HG02943 (cell line): ENCODE results near the gene FUCA1.
"Not testable (repeated sequence)": the region's sequence is repeated elsewhere in the genome, so short reads cannot be mapped to it uniquely, and the experiment has no call there.

Experiments used
- ATAC-seq: cut with Tn5 transposase; IDR thresholded peaks from one replicate; pipeline ENCODE4 v1.9.1; 2021; ENCODE audit warnings: mild to moderate bottlenecking, low read depth, moderate library complexity; ENCODE audit not compliant: unreplicated experiment

The FUCA1 gene

DNA sequence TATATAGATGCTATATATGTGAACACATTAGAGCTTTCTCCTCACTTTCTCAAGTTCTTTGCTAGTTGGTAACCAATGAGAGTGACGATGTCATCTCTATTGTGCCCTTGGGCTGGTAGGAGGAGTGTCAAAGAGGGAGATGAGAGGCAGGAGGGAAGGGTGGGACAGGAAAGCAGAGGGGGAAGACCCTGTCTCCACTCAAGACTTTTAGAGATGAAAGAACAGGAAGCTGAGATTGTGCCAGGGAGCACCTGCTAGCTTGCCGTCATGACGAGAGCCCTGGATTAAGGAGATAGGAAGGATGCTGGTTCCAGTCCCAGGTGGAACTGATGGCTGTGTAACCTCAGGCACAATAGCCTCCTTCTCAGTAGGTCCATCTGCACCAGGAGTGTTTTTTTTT lies 28.4 kb upstream of the FUCA1 start:
- ATAC-seq = no peak

DNA sequence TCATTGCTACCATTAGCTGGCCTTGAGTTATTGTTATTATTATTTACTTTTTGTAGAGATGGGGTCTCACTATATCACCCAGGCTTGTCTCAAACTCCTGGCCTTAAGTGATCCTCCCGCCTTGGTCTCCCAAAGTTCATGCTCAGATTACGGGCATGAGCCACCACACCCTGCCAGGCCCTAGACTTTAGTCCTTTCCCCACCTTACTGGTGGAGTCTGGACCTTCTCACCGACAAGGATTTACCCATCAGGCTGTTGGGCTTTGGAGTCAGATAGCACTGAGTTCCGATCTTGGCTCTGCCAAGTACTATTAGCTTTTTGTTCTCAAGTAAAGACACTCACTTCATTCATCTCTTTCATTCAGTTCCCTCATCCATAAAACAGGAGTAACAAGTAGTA lies 27.9 kb upstream of the FUCA1 start:
- no peak for ATAC-seq

DNA sequence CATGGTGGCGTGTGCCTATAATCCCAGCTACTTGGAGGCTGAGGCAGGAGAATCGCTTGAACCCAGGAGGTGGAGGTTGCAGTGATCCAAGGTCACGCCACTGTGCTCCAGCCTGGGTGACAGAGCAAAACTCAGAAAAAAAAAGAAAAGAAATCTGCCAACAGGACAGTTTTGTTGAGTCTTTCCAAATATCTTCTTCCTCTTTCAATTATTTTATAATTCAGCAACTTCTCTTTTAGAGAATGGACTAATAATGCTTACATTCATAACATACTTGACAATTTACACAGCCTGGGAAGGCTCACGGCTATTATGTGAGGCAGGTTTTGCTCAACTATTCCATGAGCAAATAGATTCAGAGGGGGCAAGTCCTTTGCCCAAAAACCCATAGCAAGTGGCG lies 27.0 kb upstream of the FUCA1 start:
- ATAC-seq = no peak

DNA sequence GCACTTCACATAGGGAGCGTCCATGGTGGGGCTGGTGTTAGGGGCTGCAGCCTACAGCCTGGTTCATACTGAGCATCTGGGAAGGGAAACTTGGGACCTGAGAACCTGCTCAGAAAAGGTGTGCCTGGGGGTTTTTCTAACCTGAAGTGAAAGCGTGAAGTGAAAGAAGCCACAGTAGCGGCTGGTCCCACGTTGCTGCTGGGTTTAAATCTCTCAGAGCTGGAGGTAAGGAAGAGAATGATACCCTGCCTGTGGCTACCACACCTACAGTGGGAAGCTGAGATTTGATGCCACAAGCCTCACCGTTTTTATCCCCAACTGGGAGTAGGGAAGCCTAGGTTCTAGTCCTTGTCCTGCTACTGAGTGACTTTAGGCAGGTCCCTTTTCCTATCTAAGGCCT lies 21.0 kb upstream of the FUCA1 start:
- ATAC-seq = no peak

DNA sequence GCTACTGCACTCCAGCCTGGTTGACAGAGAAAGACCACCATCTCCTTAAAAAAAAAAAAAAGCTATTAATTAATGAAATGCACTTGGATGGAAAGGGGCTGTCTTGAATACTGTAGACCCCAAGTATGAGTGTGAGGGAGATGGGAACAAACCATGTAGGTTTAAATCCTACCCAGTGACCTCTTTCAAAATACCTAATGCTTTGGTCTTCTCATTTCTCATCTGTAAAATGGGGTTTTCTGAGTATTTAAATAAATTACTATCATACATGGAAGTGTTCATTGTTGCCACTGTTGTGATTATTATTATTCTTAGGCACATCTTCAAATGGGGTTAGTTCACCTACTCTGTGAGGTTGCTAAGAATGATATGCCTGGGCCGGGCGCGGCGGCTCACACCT lies 17.1 kb upstream of the FUCA1 start:
- ATAC-seq = no peak

DNA sequence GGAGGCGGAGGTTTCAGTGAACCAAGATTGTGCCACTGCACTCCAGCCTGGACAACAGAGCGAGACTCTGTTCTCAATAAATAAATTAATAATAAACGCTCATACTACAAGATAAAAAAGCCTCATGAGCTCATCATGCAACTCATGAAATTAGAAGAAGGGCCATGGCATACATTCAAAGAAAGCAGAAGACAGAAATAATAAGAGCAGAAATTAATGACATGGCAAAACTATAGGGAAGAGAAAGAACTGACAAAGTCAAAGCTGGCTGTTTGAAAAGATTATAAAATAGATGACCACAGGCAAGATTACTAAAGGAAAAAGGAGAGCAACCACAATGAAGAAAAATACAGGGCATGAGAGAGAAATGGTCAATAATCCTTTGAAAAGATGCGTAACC lies 14.7 kb upstream of the FUCA1 start:
- ATAC-seq = no peak

DNA sequence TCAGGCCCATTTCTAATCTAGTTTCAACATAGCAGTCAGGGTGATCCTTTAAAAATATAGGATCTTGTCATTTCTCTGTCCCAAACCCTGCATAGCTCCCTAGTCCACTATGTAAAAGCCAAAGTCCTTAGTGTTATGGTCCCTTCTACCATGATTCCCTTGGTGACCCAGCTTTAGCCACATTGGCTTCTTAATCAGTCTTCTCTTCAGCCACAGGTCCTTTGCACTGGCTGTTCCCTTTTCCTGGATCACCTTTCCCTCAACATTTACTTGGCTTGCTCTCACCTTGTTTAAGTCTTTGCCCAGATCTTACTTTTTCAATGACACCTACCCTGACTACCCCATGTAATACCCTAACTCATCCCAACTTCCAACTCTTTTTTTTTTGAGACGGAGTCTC lies 11.7 kb upstream of the FUCA1 start:
- ATAC-seq = no peak

DNA sequence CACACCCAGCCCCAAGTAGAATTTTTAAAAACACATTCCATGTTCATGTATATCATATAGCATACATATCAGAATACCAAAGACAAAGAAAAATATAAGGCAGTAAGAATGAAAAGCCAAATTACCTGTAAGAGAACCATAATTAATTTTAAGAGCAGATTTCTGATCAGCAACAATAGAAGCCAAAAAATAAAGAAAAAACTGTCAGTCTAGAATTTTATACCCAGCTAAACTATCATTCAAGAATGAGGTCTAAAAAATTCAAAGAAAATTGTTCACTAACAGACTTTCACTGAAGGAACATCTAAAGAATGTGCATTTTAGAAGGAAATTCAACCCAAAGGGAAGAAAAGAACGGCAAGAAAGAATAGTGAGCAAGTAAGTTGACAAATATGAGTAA lies 10.6 kb upstream of the FUCA1 start:
- ATAC-seq = no peak

DNA sequence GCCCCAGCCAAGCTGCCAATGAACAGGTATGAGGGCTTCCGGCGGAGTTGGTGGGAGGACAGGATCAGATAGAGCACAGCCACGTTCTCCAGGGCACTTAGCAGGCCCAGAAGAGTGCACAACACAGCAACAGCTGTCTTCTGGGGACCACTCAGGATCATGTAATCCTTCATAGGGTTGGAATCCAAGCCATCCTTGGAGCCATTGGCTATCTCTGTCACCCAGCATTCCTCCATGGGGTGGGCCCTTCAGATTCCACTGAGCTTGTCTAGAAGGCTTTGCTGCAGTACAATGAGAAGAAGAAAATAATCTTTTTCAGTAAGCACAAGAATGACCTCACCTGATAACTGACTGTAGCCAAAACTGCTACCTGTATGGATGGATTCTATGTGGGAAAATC lies 7.3 kb upstream of the FUCA1 start:
- ATAC-seq = no peak

DNA sequence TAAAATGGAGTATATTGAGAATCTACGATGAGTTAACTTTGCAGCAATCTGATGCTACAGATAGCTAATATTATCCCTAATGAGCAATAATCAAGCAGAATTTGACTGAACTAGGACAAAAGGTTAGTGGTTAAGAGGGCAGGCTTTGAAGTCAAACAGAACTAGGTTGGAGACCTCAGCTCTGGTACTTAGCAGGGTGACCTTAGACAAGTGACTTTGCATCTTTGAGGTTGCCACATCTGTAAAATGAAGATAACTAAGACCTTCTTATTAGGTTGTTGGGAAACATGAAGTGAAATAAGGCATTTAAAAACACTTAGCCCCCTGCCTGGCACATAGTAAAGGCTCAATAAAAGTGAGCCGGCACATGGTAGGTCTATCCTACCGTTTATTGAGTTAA lies 4.3 kb upstream of the FUCA1 start:
- ATAC-seq = no peak

DNA sequence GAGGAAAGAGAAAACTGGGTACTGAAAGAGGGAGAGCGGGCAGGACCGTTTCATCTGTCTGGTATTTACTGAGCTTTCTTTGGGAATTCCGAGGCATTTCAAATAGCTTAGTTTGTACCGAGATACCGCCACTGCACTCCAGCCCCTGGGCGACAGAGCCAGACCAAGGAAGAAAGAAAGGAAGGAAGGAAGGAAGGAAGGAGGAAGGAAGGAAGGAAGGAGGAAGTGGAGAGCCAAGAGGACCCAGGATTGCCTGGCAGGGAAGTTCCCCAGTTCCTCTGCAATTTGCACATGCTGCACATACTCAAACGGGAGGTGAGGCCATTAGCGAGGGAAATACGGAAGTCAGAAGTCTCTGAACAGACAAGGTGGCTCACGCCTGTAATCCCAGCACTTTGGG lies 961 bp upstream of the FUCA1 start:
- no peak for ATAC-seq

DNA sequence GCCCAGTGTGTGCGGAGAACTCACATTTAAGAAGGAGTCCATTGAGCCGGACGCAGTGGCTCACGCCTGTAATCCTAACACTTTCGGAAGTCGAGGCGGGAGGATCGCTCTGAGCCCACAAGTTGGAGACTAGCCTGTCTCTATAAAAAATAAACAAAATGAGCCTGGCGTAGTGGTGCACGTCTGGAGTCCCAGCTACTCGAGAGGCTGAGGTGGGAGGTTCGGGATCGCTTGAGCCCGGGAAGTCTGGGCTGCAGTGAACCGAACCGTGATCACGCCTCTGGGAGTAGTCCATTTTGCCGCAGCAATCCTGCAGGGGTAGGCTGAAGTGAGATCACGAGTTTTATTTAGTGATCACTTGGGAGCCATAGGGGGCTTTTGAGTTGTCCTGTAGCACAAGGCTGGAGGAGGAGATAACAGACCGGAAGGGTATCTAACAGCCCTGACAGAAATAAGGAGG lies 497 bp upstream of the FUCA1 start:
- ATAC-seq = peak; percentile 8

DNA sequence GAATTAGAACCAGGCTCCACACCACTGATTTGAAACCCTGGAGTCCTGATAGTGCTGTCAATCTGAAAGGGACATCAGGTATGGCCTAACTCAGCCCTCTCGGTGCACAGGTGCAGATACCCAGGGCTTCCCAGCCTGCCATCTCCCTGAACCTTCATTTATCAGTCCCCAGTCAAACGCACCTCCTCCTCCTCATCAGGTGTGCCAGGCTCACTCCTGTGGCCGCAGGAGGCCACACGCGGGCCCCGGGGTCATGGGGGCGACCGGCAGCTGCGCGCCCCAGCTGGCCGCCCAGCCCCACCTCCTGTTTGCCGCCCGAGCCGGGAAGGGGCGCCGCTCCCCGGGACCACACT lies 572 bp downstream of the FUCA1 start:
- ATAC-seq = peak; percentile 10

DNA sequence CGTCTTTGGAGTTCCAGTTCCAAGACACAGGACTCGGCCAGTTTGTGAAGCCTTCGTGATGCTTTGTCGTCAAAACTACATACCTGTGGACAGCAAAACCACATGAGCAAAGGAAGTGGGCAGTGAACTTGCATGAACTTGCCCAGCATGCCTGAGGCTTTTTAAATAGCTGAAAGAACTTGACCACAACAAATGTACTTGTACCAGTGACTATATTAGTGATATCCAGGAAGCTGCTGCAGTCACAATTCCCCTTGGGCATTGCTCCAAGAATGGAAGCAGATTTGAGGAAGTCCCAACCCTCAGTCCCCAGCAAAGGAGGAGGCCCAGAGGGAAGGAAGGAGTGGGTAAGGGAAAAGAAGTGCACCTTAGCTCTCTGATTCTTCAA lies 2.6 kb downstream of the FUCA1 start:
- ATAC-seq = no peak

DNA sequence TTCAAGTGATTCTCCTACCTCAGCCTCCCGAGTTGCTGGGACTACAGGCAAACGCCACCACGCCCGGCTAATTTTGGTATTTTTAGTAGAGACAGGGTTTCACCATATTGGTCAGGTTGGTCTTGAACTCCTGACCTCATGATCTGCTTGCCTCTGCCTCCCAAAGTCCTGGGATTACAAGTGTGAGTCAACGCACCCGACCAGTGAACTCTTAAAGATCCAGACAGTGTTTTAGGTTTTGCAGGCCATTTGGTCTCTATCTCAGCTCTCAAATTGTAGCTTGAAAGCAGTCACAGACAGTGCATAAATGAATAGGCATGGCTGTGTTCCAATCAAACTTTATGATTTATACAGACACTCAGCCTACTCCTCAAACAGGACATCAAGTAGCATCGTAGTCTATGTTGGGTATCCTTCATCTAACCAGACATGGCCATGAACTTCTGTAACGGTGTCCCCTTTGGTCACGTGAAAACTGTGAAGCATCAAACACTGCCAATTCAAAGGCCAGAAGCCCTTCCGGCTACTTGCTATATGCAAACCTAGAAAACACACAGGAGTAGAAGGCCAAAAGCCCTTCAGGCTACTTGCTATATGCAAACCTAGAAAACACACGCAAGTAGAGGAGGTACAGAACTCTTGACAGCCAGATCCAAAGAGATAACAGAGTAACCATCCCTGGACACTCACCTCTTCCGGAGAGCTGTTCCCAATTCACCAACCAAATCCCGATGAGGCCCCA lies 3.1 kb downstream of the FUCA1 start:
- ATAC-seq = no peak

DNA sequence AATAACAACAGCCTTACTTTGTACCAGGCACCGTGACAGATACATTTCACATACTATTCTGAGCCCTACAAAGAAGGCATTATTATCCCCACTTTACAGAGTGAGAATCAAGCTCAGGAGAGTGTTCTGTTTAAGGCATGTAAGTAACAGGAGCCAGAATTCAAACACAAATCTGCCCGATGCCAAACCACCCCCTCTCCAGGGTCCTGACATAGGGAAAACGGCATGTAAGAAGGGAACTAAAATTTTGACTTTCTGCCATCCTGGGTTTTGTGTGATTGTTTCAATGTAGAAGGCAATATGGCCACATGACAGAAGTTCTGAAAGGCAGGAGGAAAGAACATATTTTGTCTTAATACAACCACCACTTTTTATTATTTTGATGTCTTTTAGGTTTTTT lies 5.5 kb downstream of the FUCA1 start:
- no peak for ATAC-seq

DNA sequence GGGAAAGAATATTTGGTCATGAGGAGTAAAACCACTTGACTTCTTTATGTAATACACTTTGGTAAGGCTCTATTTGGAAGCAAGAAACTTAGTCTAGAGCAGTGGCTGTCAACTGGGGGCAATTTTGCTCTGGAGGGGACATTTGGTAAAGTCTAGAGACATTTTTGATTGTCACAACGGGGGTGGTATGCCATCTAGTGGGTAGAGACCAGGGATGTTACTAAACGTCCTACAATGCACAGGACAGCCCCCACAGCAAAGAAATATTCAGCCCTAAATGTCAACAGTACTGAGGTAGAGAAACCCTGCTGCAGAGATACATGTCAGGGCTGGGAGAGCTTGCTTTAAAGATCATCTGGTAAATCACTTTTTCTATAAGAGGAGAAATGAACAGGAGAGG lies 13.5 kb downstream of the FUCA1 start:
- no peak for ATAC-seq

DNA sequence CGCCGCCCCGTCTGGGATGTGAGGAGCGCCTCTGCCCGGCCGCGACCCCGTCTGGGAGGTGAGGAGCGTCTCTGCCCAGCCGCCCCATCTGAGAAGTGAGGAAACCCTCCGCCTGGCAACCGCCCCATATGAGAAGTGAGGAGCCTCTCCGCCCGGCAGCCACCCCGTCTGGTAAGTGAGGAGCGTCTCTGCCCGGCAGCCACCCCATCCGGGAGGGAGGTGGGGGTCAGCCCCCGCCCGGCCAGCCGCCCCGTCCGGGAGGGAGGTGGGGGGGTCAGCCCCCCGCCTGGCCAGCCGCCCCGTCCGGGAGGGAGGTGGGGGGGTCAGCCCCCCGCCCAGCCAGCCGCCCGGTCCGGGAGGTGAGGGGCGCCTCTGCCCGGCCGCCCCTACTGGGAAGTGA lies 15.0 kb downstream of the FUCA1 start:
- not testable (repeated sequence) for ATAC-seq

DNA sequence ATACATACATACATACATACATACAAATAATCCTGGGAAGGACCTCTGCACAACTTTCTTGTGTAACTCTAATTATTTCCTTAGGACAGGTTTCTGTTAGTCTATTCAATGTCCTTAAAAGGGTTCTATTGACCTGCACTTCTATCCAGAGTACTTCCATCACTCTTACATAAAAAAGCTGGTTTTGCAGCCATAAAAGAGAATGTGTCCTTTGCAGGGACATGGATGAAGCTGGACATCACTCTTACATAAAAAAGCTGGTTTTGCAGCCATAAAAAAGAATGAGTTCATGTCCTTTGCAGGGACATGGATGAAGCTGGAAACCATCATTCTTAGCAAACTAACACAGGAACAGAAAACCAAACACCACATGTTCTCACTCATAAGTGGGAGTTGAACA lies 16.7 kb downstream of the FUCA1 start:
- not testable (repeated sequence) for ATAC-seq

DNA sequence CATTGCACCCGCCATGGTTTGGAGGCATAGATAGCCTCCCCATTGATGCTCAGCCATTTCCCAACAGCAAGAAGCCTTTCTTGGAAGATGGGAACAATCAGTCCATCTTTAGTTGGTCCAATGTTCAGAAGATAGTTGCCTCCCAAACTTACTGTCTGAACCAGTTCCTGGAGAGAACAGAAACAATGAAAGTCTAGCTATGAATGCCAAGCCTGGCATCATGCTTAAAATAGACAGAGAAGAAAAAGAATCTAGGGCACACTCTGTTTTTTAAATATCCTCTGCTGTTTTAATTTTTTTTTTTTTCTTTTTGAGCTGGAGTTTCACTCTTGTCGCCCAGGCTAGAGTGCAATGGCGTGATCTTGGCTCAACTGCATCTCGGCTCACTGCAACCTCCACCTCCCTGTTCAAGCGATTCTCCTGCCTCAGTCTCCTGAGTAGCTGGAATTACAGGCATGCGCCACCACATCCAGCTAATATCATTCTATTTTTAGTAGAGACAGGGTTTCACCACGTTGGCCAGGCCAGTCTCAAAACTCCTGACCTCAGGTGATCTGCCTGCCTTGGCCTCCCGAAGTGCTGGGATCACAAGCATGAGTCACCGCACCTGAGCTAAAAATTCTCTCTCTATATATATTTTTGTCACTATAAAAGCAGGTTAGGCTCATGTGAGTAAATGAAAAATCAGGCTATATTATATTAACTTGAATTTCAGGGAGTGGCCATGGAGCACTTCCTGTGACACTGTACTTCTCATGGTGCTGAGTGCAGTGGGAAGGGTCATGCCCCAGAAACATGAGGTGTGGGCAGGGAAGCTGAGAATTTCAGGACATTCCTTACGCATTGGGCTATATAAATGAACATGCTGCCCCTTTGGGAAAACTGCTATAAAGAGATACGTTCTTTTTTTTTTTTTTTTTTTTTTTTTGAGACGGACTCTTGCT lies 19.1 kb downstream of the FUCA1 start:
- no peak for ATAC-seq

DNA sequence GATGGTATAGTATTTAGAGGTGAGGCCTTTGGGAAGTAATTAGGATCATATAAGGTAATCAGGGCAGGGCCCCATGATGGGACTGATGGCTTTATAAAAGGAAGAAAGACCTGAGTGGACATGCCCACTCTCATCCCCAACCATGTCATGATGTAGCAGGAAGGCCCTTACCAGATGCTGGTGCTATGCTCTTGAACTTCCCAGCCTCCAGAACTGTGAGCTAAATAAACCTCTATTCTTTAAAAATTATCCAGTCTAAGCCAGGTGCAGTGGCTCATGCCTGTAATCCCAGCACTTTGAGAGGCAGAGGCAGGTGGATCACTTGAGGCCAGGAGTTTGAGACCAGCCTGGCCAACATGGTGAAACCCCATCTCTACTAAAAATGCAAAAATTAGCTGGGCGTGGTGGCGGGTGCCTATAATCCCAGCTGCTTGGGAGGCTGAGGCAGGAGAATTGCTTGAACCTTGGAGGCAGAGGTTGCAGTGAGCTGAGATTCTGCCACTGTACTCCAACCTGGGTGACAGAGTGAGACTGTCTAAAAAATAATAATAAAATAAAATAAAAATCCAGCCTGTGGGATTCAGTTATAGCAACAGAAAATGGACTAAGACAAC lies 20.5 kb downstream of the FUCA1 start:
- not testable (repeated sequence) for ATAC-seq
